Measurements from ENCODE around the gene CKS2. TPM values are rescaled to one million over a fixed set of nuclear protein-coding genes. Genes with fewer than 3 reads are reported as not detected.

CKS2 gene
- total RNA-seq, 4 donors from 2014 or later, result 4.2 to 57.0 (median 19.1) TPM

DNA sequence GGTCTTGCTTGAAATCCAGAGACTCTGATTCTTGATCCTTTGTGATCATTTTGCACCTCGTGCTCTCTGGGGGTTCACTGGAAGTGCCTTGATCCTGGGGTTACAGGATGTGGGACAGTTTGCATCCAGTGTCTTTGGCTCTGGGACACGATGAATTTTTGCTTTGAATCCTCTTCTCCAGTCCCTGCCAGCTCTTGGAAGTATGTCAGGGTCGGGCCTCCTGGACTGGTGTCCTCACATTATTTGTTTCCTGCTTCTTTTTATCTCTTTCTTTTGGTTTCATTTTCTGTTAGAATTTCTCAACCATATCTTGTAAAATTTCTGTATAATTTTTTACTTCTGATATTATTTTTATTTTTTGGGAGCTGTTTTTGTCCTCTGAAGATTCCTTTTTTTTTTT, 41.5 kb downstream of the CKS2 start:
- Histone ChIP-seq H3K9me3 (no peaks in the 10 kb centered on the region), H3K4me3 (no peak overlapping the region), H3K36me3 (no peaks in the 10 kb centered on the region), H3K4me1 (no peaks in the 10 kb centered on the region), H3K27me3 (no peaks in the 10 kb centered on the region), H3K27ac (no peak overlapping the region)
- TF ChIP-seq, protein P1, sequence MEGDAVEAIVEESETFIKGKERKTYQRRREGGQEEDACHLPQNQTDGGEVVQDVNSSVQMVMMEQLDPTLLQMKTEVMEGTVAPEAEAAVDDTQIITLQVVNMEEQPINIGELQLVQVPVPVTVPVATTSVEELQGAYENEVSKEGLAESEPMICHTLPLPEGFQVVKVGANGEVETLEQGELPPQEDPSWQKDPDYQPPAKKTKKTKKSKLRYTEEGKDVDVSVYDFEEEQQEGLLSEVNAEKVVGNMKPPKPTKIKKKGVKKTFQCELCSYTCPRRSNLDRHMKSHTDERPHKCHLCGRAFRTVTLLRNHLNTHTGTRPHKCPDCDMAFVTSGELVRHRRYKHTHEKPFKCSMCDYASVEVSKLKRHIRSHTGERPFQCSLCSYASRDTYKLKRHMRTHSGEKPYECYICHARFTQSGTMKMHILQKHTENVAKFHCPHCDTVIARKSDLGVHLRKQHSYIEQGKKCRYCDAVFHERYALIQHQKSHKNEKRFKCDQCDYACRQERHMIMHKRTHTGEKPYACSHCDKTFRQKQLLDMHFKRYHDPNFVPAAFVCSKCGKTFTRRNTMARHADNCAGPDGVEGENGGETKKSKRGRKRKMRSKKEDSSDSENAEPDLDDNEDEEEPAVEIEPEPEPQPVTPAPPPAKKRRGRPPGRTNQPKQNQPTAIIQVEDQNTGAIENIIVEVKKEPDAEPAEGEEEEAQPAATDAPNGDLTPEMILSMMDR (IDR thresholded peaks at IDR 0.05), result no peak
- TF ChIP-seq POLR2A (IDR thresholded peaks at IDR 0.05), result no peak
- no peak for DNase-seq
- intact Hi-C loops (cut with DNase I; ENCODE audit: low total_unique reads), result no loop called here

DNA sequence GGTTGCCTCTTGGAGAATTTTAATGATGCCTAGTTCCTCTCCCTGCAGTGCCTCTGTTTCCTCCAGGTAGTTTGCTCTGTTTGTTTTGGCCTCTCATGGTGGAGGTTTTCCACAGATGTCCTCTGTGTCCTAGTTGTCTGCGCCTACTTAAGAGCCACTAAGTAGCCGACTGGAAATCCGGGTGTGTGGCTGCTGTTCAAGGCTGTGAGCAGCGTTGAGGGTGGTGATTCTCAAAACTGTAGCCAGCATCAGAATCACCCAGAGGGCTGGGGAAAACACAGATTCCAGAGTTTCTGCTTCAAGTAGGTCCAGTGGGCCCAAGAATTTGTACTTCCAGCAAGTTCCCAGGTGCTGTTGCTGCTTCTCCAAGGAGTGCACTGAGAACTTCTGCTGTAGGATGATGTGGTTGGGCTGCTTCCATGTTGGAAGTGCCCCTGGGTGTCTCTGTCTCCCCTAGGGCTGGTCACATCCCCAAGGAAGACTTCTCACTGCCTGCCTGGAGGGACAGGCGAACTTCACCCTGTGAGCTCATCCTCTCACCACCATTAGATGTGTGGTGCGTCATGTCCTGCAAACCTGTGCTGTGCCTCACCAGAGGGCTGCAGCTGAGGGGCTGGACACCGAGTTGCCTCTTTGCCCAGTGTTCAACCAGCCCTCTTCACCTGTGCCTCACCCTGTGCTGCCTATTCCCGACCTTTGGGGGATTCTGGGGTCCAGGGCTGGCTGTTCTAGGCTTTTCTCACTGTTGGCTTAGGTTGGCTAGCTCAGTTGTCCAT, 42.1 kb downstream of the CKS2 start:
- intact Hi-C loops (cut with DNase I; ENCODE audit: low total_unique reads), result no loop called here

DNA sequence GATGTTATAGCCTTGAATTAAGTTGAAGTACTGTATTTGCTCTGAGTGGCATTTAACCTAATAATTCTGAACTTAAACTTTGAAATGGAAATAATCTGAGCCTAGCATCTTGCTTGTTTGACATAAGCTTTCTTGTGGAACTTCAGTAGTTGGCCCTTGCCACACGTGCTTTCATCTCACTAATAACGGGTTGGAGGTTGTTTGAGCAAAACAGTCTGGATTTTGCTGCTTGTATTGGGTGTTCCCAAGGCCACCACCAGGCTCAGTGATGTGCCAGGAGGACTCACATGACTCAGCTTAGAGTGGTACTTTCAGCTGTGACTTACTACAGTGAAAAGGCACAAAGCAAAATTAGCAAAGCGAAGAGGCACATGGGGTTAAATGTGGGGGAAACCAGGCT, 43.0 kb downstream of the CKS2 start:
- no peak for DNase-seq
- no peak overlapping the region for H3K27ac ChIP-seq
- intact Hi-C loops (cut with DNase I; ENCODE audit: low total_unique reads), result no loop called here
- H3K4me3 ChIP-seq, result no peak overlapping the region
- no peaks in the 10 kb centered on the region for H3K36me3 ChIP-seq
- TF ChIP-seq, protein P1 (IDR thresholded peaks at IDR 0.05), result no peak
- TF ChIP-seq POLR2A (IDR thresholded peaks at IDR 0.05), result no peak
- H3K9me3 ChIP-seq, result no peaks in the 10 kb centered on the region
- no peaks in the 10 kb centered on the region for H3K27me3 ChIP-seq
- no peaks in the 10 kb centered on the region for H3K4me1 ChIP-seq

More for the DNA sequence above, 42.1 kb downstream of the CKS2 start:
- no peak for DNase-seq
- H3K9me3 ChIP-seq, result no peaks in the 10 kb centered on the region
- H3K4me1 ChIP-seq, result no peaks in the 10 kb centered on the region
- H3K4me3 ChIP-seq, result no peak overlapping the region
- H3K27me3 ChIP-seq, result no peaks in the 10 kb centered on the region
- no peaks in the 10 kb centered on the region for H3K36me3 ChIP-seq
- no peak overlapping the region for H3K27ac ChIP-seq
- TF ChIP-seq POLR2A (IDR thresholded peaks at IDR 0.05), result no peak
- TF ChIP-seq, protein P1 (IDR thresholded peaks at IDR 0.05), result no peak

DNA sequence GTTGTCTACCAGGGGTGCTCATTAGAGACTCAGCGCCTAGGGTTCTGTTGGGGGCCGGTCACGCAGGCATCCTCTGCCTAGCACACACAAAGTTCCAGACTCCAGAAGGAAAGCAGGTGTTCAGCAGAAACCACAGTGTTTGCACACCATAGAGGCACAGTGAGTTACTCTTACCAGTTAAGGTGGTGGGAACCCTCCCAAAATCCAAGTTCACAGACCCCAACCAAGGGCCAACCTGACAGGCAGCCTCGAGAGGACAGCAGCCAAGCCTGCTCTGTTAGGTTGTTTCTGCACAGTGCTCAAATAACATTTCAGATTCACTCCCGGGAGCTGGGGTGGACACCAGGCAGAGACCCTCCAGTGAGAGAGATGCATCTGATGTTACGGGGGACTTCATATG, 43.5 kb downstream of the CKS2 start:
- TF ChIP-seq POLR2A (IDR thresholded peaks at IDR 0.05), result no peak
- TF ChIP-seq, protein P1 (IDR thresholded peaks at IDR 0.05), result no peak
- H3K27ac ChIP-seq, result no peak overlapping the region
- no peaks in the 10 kb centered on the region for H3K27me3 ChIP-seq
- no peaks in the 10 kb centered on the region for H3K4me1 ChIP-seq
- no peaks in the 10 kb centered on the region for H3K36me3 ChIP-seq
- no peak for DNase-seq
- intact Hi-C loops (cut with DNase I; ENCODE audit: low total_unique reads), result no loop called here
- H3K4me3 ChIP-seq, result no peak overlapping the region
- H3K9me3 ChIP-seq, result no peaks in the 10 kb centered on the region

DNA sequence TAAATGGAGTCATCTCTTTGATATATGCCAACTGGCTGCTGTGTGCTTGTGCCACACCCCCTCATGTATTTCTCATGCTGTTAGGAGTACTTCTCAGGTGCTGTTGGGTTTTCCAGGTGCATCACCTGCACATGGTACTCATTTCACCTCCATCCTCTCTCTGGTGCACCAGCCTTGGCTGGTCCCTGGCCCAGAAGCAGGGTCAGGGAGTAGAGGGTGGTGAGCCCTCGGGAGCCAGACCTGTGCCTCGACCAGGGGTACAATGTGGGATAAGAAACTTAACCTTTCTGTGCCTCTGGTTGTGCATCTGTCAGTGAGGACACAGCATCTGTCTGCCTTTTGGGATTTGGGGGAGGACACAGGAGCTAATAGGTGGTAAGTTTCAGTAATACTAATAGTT, 45.8 kb downstream of the CKS2 start:
- Histone ChIP-seq H3K4me3 (no peak overlapping the region), H3K27me3 (no peaks in the 10 kb centered on the region), H3K9me3 (no peaks in the 10 kb centered on the region), H3K4me1 (no peaks in the 10 kb centered on the region), H3K27ac (no peak overlapping the region), H3K36me3 (no peaks in the 10 kb centered on the region)
- DNase-seq, result no peak
- no peak for TF ChIP-seq POLR2A (IDR thresholded peaks at IDR 0.05)
- TF ChIP-seq, protein P1 (IDR thresholded peaks at IDR 0.05), result no peak
- intact Hi-C loops (cut with DNase I; ENCODE audit: low total_unique reads), result no loop called here

Data from uterus (tissue), 4 donors.